NCI-H146 treated with DMSO at 0.1 percent for 48 hours (cell line): ENCODE results near the gene FOXD2.

Source experiments
- DNase-seq: peaks from one replicate; lab custom pipeline; 2025; ENCODE audit not compliant: unreplicated experiment; lab: John Stamatoyannopoulos, UW

Gene FOXD2

DNA sequence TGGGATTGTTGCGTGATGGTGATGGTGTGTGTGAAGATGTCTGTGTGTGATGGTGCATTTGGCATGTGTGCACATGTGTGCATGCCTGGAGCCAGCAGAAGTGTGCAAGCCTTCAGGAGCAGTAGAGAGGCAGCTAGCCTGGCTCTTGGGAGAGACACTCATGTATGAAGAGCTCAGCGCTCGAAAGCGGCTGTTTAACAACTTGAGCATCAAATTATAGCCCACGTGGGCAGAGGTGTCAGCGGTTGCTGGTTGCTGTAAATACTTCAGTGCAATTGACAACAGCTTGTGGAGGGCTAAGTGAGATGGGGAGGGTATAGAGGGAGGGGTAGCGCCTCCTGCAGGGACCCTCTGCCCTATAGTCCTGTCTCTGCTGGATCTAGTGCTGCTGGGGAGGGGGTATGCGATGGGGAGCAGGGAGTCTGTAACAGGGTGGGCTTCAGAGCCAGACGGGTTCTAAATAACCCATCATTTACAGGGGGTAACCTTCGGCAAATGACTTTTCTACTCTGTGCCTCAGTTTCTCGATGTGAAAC lies 21.5 kb downstream of the FOXD2 start:
- no peak for DNase-seq

DNA sequence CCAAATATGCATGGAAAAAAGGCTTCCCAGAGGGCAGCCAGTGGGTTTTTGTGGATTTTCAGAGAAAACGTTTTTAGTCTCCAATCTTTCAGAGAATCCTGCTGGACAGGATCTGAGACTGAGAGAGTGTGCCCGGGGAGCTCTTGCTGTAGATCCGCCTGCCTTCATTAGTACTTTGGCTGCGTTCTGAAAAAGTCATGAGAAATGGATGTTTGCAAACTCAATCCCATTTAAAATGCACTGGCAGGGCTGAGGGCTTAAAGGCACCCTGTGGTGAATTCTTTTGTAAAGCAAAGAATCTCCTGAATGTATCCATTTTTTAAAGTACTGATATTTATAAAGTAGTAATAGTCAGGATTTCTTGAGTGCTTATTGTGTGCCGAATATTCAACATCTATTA lies 22.2 kb downstream of the FOXD2 start:
- DNase-seq, result no peak

DNA sequence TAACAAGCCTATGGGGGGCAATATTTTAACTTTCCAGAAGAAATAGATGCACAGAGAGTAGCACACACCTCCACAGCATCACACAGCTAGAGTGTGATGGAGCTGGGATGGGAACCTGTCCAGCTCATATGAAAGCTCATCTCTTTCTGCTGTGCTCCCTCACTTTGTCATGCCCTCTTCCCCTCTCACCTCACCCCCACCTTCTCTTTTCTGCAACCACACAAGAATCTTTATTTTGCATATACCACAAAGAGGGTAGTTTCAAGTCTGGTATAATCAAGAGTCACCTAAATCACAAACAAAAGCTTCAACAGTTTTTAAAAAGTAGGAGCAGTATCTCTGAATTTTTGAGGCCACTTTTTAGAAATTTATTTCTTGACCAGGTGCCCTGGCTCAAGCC lies 22.6 kb downstream of the FOXD2 start:
- no peak for DNase-seq

DNA sequence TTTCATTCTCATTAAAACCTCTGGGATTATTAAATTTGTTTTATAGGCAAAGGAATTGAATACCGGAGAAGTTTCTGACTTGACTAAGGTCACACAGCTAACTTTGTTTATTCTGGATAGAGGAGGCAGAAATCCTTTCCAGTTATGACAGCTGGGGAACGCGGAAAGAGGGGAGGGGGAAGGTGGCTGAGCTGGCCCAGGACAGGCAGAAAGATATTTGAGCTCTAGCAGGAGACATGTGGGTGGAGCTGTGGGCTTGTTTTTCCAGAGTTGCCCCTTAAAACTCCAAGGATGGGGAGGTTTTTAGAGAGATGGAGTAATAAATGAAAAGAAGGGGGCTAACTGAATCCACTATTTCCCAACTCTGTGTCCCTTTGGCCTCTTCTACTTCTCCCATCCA lies 27.8 kb downstream of the FOXD2 start:
- no peak for DNase-seq

DNA sequence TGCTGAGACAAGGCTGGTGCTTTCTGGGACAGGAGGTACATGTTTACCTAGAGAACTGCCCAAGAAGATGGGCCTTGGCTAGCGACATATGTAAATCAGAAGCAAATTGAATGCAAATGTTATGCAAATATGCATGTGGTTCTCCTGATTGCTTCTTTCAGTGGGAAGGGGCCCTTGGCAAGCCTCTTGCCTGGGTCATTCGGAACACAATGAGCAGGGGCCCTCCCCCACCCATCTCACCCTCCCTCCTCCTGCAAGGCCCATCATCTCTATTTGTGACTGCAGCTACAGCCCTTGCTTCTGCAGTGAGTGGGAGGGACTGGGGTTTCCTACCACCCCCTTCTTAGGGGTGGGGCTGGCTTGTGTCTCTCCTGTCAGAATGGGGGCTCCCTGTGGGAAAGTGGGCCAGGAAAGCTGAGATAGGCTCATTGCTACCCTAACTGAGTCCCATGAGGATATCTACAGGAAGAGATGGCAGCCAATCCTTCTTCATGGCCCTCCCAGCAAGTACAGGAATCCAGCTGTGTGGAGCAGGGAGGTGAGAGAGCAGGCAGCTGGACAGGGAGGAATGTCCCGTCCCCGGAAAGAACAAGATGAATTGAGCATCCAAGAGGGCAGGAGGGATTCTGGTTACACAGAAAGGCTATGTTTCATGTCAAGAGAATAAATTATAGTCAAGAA lies 31.0 kb downstream of the FOXD2 start:
- DNase-seq, result no peak

DNA sequence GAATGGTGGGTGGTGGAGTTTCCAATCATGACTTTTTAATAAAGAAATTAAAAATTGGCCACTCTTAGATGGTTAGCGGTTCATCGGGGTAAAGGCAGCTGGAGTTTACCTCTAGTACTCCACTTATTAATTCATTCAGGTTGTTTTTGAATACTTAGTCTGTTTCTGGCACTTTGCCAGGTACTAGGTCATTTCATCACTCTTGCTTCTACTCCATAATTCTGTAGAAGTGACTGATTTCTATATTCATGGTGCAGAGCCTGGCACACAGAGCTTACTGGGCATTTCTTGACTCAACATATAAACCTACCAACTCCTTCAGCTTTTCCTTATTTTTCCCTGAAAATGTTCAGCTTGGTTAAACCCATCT lies 31.5 kb downstream of the FOXD2 start:
- DNase-seq, result no peak

DNA sequence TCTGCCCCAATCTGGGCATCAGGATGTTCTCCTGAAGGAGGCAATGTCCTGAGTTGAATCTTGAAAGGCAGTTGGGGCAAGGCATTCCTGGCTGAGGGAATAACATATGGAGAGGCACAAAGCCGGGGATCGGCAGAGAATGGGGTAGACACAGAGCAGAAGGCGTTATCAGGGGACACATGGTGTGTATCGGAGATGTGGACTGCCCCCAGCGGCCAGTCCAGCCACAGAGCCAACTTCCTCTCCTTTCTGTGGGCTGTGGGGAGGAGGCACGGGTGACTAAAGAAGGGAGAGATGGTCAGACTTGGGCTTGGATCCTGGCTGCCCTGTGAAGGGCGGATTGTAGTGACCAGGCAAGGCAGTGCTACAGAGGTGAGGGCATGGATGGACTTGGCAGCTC lies 32.1 kb downstream of the FOXD2 start:
- DNase-seq, result no peak

DNA sequence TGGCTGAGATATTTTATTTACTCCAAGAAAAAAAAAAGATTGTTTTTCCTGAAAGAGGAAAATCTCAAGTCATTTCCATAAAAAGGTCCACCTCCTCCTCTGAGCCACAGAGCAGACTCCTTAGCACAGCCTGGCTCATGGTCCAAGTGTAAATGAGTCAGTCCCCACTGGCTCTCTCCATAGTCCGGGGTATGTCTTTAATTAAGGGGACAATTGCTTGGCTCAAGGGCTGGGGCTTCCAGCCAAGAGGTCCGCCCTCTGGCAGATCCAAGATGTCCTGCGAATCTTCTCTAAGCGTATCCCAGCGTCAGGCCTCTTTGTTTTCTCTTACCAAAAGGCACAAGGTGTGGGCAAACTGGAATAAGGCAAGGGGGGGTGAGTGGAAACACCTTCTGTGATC lies 33.3 kb downstream of the FOXD2 start:
- DNase-seq, result no peak

DNA sequence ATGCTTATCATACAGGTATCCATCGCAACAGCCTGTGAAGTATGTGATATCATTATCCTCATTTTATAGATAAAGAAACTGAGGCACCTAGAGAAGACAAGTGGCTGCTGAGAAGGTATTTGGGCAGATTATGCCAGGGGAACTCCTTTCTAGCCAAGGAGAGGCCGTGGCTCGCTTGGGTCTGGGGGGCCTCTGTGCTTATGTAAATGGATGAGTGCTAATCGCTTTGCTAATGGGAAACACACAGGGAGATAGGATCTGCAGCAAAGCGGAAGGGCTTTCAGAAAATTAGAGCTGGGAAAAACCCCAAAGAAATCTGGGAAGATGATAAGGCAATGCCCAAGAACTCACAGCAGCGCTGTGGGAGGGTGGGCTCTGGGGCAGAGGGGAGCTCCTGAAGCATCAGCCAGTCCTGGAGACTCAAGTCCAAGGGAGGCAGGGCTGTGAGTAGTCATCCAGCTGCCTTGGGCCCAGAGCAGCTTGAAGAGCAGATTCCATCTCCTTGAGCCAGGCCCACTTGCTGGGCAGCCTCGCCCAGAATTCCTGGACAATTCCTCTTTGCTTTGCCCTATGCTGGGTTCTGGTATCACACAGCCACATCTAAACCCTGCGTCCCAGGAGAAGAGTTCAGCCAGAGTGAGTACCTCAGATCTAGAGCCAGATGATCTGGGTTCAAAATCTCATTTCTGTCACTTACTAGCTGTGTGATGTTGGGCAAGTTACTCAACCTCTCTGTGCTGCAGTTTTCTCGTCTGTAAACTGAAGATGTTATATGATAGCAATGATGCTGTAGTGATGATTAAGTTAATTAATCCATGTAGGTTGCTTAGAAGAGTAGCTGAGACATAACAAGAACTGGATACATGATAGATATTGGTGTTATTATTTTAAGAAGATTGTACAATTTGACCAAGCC lies 36.7 kb downstream of the FOXD2 start:
- DNase-seq, result no peak

DNA sequence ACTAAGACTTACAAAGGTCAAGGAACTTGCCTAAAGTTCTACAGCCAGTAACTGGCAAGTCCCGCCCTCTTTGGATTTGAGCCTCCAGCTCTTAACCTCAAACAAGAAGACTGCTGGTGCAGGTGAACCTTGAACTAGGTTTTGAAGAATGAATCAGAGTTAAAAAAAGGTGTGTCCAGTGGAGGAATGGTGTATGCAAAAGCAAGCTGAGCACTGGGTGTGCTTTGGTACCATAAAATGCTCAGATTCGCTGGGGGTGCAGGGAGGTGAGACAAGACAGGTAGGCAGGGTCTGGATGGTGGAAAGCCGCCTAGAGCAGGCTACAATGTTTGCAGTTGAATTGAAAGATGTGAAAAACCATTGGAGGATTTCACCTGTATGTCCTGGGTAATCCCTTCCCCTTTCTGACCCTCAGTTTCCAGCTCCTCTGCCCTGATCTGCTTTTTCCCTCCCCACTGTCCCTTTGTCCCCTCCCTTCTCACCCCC lies 39.8 kb downstream of the FOXD2 start:
- no peak for DNase-seq

DNA sequence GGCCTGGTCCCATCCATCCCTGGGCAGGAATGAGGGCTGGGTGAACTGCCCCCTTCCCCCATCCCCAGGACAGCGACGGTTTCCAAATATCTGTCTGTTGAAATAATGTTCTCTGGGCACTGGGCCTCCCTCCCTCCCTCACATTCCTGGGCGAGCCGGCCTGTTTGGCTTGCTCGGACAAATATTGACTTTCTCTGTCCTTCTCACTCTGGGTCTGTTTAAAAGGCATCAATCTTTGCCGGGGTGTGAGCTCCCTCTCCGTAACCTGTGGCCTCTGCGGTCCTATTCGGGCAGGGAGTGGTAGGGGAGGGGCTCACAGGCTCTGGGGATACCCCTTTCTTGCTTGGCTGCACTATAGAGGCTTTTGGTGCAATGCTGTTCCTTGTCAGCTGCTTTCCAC lies 40.2 kb downstream of the FOXD2 start:
- DNase-seq, result no peak

DNA sequence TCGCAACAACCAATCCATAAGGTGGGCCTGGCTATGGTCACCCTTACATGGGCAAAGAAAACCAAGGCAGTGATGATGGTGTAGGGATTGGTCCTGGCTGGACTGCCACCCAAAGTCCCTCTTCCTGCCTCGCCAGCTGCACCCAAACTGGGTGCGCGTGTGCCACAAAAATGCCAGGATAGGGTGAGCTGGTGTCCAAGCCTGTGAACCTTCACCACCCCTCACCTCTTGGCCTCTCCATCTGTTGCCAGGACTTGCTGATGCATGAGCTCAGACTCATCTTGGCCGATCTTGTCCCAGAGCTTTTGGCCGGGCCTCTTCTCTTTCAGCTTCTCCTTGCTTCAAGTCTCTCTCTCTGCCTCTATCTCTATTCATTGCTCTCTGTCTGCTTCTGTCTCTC lies 41.8 kb downstream of the FOXD2 start:
- no peak for DNase-seq

DNA sequence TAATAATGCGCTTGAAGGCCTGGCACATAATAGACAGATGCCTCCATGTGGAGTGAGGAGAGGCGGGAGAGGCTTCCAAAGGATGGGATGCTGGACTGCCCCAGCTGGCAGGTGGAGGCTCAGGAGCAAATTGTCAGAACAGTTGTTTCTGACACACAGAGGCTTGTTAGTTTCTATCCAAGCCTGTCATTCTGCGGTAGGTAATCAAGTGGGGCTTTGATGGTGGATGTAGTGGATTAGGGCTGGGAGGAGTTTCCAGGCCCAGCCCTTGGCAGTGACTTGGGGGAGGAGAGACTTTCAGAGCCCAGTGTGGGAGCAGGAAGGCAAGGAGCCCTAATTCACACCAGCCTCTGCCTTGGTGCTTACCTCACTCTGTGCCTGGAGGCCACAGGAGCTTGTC lies 44.1 kb downstream of the FOXD2 start:
- no peak for DNase-seq

DNA sequence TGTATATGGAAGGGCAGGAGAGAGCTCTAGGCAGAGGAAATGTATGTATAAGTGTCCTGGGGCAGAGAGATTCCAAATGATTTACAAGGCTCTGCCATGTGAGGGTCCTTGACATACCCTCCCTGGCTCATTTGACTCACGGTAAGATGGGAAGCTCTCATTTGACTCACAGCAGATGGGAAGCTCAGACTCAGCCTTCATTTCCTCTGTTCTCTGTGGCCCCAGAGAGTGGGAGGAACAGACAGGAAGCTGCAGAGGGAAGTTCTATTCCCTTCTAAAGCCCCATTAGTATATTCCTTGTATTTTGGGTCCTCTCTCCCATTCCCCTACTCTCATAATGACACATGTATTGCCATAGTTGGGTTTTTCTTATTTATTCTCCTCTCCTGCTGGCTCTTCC lies 44.9 kb downstream of the FOXD2 start:
- no peak for DNase-seq

DNA sequence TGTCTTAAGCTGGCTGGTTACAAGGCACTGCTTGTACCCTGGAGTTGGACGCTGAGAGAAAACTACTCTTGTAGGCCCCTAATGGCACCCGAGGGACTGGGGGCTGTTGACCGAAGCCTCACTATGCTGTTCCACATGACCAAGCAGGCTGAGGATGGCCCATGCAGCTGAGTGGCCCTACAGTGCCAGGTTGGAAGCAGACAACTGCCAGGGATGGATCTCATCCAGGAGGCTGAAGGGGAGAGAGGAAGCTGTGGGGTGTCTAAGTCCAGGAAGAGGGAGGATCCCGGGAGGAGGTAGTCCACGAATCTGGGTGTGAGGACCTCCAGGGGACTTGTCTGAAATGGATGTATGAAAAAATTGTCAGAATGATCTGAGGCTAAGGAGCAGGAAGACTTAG lies 45.8 kb downstream of the FOXD2 start:
- DNase-seq, result no peak

DNA sequence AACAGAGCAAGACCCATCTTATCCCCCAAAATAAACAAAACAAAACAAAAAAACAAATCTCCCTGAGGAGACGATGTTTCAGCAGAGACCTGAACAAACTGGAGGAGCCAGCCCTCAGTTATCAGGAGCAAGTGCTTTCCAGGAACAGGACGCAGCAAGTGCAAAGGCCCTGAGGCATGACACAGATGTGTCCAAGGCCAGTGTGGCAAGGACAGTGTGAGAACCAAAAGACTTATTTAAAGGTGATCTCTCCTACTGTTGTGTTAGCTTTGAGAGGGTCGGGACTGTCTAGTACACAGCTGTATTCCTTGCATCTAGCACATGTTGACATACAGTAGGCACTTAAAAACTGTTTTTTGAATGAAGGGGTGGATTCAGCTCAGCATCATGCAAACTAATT lies 48.0 kb downstream of the FOXD2 start:
- no peak for DNase-seq

DNA sequence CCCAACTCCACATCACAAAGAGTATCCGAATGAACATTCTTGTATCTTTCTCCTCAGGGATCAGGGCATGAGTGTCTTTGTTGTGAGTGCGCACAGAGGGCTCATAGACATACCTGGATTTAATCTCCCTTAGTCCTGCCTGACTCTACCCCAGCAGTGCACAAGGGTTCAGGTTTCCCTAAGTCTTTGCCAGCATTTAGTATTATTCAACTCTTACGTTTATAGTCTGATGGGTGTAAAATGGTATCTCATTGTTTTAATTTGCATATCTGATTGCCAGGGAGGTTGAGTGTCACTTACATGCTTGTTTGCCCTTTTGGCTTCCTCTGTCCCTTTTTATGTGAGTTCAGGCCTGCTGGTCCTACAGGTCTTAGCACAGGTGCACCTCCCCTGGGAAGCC lies 49.5 kb downstream of the FOXD2 start:
- no peak for DNase-seq

DNA sequence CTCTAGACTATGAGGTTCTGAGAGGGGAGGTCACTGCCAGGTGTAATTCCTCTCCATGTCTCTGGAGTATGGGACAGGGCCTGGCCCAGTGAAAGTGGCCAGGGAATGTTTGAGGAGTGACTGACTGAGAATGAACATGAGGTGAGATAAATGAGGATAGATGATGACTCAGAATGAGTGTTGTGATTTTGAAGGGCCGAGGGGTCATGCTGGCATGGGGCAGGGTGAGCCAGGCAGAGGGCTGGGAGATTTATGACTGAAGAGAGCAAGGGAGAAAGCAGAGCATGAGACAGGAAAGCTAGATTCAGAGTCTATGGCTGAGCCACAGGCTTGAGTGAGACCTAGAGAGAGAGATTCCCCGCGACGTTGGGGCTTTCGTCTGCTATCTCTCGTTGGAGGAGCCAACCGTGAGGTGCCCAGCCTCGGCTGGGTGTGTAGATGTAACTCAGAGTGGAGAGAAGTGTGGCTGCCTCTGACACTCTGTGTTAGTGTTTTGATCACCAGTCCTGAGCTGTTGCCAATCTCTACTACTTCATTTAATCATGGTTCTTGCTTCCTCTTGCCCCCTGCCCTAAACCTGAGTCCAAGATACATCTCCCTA lies 50.1 kb downstream of the FOXD2 start:
- no peak for DNase-seq
